ENCODE measurements around the gene CCL1.

DNA sequence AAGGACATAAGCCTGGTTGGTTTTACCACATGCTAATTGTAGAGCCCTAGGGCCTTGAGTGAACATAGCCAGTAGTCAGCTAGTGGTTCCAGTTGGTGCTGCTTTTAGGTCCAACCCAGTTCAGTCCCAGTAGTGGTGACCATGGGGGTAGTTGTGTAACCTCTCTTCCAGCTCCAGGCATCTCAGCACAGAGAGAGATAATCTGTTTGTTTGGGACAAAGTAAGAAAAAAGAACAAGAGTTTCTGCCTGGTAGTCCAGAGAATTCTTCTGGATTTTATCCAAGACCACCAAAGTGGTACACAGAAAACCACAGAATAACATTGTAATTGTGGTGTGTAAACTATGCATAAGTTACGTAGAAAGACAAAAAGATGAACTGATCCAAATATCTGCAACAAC is 11.9 kb downstream of the CCL1 start:
- TF ChIP-seq CTCF (IDR thresholded peaks at IDR 0.05) (no peak), POLR2A (IDR thresholded peaks at IDR 0.05) (no peak)

Measured in Peyer's patch (tissue), 4 donors.